HFF-Myc (cell line): ENCODE results near the gene HOXD4.
A peak's percentile ranks its signal among the peaks of the same experiment; 100 is the strongest.

ENCODE experiments used
- DNase-seq: peaks from one replicate; pipeline ENCODE4 v3.0.0-alpha.2; 2011; ENCODE audit warnings: low read depth; ENCODE audit errors: extremely low read depth
- H3K4me3 ChIP-seq: replicated peaks from 2 replicates; pipeline ENCODE4 v1.5.1; 2011; ENCODE audit warnings: low read depth, mild to moderate bottlenecking, control low read depth, low read length
- CTCF ChIP-seq: IDR thresholded peaks from 2 replicates; pipeline ENCODE4 v1.5.1; 2012; ENCODE audit warnings: mild to moderate bottlenecking, low read depth, low read length, control low read depth; ENCODE audit errors: missing control alignments

The HOXD4 gene

GRCh38 chr2:176128982-176129796 is 22.2 kb upstream of the HOXD4 start, which contains the start of gene HOXD8:
Gene HOXD8 (plus strand): TSS chr2:176129705. CDS start chr2:176130367, 662 bp downstream.
- DNase-seq: no peak
- no peak for TF ChIP-seq CTCF
- H3K4me3 ChIP-seq: 0 out of 2 replicates have a peak within 1 kb of the TSS, but pooled peaks have one; percentile 11

GRCh38 chr2:176129813-176130146 is 21.6 kb upstream of the HOXD4 start:
- 0 out of 2 replicates have a peak overlapping the region, but pooled peaks have one; percentile 11 for H3K4me3 ChIP-seq
- no peak for DNase-seq
- TF ChIP-seq CTCF: no peak

GRCh38 chr2:176130147-176130956 is 21.0 kb upstream of the HOXD4 start:
- DNase-seq: no peak
- no peak overlapping the region for H3K4me3 ChIP-seq
- TF ChIP-seq CTCF: no peak

GRCh38 chr2:176130957-176131847 is 20.1 kb upstream of the HOXD4 start:
- TF ChIP-seq CTCF: no peak
- no peak for DNase-seq
- no peak overlapping the region for H3K4me3 ChIP-seq

- no peak for DNase-seq
- H3K4me3 ChIP-seq: no peak overlapping the region
- no peak for TF ChIP-seq CTCF
Measured at GRCh38 chr2:176131848-176132158, 19.5 kb upstream of the HOXD4 start.
